GM15510 (cell line): ENCODE results near the gene HOXB3.

Experiments
- POLR2A ChIP-seq: IDR thresholded peaks from 3 replicates; pipeline ENCODE4 v1.6.1; 2011; ENCODE audit warnings: borderline replicate concordance; ENCODE audit not compliant: insufficient read length; ENCODE audit errors: extremely low read depth

Gene HOXB3

GRCh38 chr17:48542114-48542656 is 47.9 kb downstream of the HOXB3 start:
- no peak for TF ChIP-seq POLR2A

GRCh38 chr17:48541577-48542113 is 48.4 kb downstream of the HOXB3 start:
- TF ChIP-seq POLR2A = peak; percentile 31

DNA sequence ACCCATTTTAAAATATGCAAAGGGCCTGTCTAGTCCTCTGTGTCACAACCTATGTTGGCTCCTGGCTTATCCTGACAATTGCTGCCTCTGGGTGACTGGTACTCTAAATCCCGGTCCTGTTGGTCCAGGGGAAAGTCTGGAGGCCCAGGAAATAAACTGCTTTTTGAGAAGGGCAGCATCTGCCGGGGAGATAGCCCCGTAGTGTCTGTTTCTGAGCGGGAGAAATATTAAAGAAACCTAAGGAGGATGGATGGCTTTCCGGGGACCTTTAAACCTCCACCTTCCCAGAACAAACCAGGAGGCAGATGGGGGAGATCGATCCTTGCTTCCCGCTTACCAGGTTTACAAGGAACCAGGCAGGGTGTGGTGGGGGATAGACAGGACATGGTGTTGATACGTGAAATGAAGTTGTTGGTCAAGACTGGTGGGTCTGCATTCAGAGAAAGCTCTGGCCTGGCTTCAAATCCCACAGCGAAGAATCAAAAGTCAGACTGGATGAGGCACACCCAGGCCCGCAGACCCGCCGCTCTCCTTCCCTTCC is 48.9 kb downstream of the HOXB3 start:
- TF ChIP-seq POLR2A = no peak

DNA sequence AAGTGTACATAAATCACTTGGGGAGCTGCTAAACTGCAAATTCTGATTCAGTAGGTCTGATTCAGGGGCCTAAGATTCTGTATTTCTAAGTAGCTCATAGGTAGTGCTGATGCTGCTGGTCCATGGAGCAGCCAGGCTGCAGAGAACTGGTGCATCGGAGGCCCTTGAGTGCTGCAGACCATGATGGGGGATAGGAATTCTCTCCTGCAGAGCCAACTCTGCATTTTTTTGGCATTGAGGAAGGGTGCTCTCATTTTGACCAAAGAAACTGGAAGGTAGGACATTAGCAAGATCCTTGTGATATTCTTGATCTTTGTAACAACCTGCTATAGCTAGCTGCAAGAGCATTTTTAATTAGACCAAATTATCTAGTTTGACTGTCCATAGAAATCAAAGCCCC is 49.8 kb downstream of the HOXB3 start:
- TF ChIP-seq POLR2A = no peak

DNA sequence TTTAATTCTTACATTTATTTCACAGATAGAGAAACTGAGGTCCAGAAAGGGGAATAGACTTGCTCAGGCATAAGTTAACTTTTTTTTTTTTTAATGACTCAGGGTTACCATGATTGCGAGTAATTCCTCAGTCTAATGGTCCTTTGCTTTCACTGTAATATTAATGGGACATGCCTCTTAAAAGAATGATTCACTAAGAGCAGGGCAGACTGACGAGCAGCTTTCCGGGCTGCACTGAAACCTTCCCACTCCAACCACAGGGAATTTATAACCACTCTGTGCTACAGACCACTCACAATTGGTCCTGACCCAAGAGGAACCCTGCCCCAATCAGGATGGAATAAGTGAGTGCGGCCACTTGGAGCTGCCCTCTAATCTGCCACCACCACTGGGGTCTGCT is 50.9 kb downstream of the HOXB3 start:
- TF ChIP-seq POLR2A = no peak

DNA sequence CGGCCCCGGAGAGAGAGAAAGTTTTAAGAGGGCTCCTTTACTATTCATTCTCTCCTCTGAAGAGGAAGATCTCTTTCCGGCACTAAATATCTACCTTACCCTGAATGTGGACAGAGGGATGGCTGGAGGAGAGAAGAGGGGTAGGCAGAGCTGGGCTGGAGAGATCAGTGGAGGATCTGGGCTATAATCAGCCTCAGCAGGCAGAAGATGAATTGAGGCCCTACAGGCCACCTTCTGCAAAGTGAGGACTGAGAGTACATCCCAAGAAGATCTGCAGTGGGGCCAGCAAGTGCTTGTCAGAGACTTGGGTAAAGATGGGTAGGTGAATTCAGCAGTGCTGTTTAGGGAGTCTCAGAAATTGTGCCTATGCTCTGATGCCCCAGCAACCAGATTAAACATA is 52.7 kb downstream of the HOXB3 start:
- no peak for TF ChIP-seq POLR2A

GRCh38 chr17:48532261-48532660 is 57.8 kb downstream of the HOXB3 start:
- TF ChIP-seq POLR2A = no peak

DNA sequence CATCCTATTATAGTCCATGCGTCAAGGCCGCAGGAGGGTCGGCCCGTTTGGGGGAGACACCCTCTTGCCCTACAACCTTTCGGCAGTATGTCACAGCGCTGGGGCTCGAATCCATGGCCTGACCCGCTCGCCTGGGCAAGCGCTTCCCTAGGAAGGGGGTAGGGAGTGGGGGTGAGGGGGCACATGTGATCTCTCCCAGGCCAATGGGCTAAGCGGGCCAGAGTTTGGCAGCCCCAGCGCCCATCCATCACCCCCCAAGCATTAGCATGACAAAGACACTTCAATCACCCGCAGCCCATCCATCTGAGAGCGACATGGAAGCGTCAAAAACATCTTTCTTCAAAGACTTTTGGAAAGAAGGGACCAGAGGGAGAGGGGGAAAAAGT is 59.2 kb downstream of the HOXB3 start, which contains the start of gene HOXB1:
HOXB1 (minus strand) TSS at position 125 of the 386 bp plus-strand sequence; CDS start at position 18, 107 bp downstream.
- TF ChIP-seq POLR2A = no peak

GRCh38 chr17:48530208-48530886 is 59.7 kb downstream of the HOXB3 start:
- TF ChIP-seq POLR2A = no peak

GRCh38 chr17:48529683-48530009 is 60.4 kb downstream of the HOXB3 start:
- no peak for TF ChIP-seq POLR2A

GRCh38 chr17:48528936-48529682 is 60.9 kb downstream of the HOXB3 start:
- TF ChIP-seq POLR2A = no peak

GRCh38 chr17:48528153-48528935 is 61.7 kb downstream of the HOXB3 start:
- TF ChIP-seq POLR2A = no peak

- no peak for TF ChIP-seq POLR2A
These were observed 62.5 kb downstream of the HOXB3 start for GRCh38 chr17:48527547-48527932.

GRCh38 chr17:48526608-48527546 is 63.2 kb downstream of the HOXB3 start:
- TF ChIP-seq POLR2A = no peak

DNA sequence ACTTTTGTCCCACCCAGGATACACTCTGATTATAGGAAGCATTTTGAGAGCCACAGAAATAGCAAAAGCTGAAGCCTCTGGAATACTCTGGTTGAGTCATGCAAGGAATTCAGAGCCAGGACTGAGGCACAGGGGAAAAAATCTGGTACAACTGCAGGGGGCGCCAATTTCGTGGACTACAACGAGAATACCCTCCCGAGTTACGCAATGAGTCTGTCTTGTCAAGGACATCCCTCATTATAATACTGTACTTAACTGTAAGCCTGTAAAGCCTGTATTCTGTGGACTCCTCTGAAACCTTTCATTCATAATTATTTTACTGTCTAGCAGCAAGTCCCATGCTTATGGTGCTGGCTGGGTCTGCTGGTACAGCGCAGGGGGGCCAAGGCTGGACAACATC is 67.0 kb downstream of the HOXB3 start:
- TF ChIP-seq POLR2A = no peak
